Cerebellar nuclear complex (tissue), 1 donor: ENCODE results near the gene DYNLL1.
A peak's percentile ranks its signal among the peaks of the same experiment; 100 is the strongest.
"Not testable (repeated sequence)": the region's sequence is repeated elsewhere in the genome, so short reads cannot be mapped to it uniquely, and the experiment has no call there.

Experiments used
- DNase-seq, 2 experiments: peaks; one replicate each; lab custom pipeline; 2025; lab: John Stamatoyannopoulos, UW

The DYNLL1 gene

DNA sequence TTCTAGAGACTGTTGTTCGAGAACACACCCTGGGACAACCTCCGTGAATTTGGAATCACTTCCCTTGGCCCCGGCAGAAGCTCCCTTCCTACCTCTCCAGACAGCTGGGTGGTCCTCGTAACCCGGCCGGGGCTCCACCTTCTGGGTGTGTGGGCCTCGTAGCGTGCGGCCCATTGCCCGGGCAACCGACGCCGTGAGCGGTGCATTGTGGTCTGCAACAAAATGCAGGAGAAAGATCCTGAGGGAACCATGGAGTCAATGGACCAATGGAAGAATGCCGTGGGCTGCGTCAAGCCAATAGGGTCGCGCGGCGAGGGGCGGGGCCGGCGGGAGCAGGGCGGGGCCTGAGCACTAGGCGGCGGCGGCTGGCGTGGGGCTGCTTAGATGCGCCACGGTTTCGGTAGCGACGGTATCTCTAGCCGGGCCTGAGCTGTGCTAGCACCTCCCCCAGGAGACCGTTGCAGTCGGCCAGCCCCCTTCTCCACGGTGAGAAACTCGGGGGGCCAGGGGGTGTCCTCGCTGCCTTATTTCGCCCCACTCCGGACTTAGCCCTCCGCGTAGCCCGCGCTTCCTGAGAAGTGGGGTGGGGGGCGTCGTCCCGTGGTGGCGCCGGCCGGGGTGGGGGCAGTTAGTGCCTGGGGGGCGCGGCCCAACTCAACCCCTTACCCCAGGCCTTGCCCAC is at the start of gene DYNLL1:
DYNLL1 (plus strand) TSS at position 383 of the 682 bp plus-strand sequence. CDS start 309 bp downstream, outside the sequence.
- peak; percentile 50 to 88 for DNase-seq

DNA sequence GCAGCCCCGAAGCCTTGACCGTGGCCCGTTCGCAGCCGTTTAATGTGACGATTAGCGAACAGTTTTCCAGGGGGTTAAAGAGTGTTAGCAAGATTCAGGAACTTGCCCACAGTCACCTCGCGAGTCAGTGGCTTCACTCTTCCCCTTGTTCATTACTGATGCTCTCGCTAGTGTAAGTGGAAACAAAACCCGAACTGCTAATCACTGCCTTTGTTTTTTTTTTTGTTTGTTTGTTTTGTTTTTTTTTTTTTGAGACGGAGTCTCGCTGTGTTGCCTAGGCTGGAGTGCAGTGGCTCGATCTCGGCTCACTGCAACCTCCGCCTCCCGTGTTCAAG is 49.1 kb upstream of the DYNLL1 start:
- not testable (repeated sequence) for DNase-seq

DNA sequence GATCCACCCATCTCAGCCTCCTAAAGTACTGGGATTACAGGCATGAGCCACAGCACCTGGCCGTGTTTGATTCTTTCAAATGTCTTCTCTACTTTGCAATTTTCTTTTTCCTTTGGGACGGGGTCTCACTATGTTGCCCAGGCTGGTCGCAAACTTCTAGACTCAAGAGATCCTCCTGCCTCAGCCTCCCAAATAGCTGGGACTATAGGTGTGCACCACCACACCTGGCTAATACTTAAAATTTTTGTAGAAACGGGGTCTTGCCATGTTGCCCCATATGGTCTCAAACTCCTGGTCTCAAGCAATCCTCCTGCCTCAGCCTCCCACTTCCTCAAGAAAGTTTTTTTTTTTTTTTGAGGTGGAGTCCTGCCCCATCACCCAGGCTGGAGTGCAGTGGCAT is 47.9 kb upstream of the DYNLL1 start:
- no peak for DNase-seq

DNA sequence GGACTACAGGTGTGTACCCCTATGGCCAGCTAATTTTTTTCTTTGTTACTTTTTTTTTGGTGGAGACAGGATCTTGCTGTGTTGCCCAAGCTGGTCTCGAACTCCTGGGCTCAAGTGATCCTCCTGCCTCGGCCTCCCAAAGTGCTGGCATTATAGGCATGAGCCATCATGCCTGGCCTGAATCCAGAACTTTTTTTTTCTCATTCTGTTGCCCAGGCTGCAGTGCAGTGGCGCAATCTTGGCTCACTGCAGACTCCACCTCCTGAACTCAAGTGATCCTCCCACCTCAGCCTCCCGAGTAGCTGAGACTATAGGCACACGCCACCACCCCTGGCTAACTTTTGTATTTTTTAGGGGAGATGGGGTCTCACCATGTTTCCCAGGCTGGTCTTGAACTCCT is 43.4 kb upstream of the DYNLL1 start:
- DNase-seq: not testable (repeated sequence)

DNA sequence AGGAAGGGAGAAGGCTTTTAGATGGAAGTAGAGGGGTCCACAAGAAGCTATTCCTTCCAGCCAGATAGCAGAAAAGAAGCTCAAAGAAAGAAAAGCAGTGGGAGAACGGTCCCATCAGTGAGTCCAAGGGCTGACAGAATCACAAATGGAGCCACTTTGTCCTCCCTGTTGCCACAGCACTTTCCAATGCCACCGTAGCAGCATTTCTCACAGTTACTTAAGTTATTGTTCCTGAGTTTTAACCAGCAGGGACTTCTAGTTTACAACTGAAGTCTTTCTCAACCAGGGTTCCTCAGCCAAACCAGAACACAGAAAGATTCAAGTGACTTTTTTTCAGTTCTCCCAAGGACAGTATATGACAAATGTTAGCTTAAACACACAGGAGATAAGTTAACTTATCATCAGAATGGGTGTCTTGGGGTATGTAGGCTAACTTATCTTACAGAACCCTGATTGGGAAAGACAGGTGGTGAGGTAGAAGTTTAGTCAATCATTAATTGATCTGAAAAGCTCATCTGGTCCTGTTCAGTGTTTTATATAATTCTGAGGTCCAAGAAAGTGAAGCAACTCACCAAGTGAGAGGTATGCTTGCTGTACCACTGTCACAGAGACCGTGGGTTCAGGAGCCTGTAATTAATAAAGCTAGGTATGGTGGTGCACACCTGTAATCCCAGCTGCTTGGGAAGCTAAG is 42.7 kb upstream of the DYNLL1 start:
- no peak for DNase-seq

DNA sequence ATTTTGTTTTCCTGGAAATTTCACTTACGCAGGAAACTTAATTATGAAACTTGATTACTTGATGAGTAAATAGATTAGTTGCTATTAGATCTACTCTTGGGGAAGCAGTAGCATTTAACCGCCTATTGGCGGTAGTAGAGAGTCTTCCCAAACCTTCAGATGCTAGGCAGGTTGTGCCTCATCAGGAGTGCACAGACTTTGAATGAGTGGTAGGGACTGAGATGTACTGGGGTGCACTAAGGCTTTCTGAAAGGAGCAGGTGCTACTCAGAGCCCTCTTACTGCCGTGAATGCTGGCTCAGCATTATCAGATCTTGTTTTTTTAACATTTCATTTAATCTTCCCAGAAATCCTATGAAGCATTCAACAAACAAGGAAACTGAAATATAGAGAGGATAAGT is 41.9 kb upstream of the DYNLL1 start:
- DNase-seq: no peak

DNA sequence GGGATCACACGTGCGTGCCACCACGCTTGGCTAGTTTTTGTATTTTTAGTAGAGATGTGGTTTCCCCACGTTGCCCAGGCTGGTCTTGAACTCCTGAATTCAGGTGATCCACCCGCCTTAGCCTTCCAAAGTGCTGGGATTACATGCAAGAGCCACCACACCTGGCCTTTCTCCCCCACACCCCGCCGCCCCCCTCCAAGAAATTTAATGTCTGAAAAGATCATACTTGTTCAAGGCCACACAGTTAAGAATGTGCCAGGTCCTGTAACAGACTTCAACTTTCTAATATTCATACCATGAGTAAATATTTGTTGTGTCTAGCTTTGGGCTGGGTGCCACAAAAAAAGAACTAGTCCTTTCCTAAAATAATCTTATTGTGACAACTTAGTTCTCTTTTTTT is 40.6 kb upstream of the DYNLL1 start:
- no peak for DNase-seq

DNA sequence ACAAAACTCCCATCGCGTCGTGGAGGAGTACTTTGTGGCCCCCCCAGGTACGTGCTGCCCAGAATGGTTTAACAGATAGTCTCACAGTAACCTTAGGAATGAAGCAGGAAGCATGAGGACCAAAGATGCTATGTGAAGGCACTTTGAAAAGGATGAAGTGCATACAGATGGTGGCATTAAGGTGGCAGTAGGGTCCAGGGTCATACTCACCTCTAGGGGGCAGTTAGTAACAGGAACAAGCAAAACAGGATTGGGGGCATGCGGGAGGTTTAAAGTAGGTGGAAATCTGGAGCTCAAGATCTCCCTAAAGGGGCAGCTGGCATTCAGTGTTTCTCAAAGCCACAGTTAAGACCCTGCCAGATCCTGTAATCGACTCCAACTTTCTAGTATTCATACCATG is 38.8 kb upstream of the DYNLL1 start:
- no peak for DNase-seq

DNA sequence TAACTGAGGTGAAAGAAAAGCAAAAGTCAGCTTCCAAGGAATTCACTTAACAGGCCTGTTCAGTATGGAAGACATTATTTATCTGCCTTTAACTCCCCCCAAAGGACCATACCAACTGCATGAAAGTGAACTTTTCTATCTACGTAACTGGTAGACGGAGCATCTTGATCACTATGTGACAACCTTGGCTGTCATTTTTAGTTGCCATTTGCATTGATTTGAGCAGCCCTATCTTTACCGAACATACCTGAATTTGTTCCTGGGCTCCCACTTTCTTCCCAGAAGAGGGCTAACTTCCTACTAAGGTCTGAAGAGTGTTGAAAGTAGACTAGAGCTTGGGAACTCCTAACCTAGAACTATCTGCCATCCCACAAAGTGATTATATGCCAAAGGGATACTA is 35.8 kb upstream of the DYNLL1 start:
- no peak for DNase-seq

DNA sequence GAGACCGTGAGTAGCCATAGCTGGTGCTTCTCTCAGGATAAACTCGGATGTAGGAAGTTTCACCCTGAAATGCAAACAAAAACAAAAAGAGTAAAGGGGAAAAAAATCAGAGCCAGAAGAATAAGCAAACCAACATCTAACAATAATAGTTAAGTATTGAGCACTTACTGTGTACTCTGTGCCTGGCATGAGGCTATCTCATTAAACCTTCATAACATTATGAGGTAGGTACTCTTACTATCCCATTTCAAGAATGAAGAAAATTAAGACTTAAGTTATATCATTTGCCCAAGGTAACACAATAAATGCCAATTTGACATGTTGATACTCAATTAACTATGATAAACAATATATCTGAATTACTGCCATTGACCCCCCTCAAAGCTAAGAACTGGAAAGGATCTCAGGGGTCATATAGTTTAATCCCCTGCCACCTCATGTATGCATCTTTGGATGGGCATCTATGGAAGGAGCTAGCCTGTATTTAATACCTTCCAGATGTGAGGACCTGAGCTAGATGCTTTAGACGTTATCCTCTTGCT is 33.7 kb upstream of the DYNLL1 start:
- no peak for DNase-seq

DNA sequence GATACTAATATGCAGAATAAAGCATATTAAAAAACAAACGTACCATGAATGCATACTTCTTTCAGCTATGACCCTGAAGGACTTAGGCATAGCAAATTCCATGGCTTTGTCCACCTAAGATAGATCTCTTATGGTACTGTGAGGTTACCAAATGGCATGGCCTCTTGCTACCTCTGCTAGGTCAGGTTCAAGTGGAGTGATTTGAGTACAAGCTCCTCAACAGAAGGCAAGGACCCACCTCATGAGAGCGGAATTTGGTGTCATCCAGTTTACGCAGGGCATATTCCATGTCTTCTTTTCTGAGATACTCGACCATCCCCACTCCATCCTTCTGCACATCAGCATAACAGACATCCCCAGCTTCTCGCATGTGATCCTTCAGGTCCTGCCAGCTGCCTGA is 32.2 kb upstream of the DYNLL1 start:
- DNase-seq: no peak

DNA sequence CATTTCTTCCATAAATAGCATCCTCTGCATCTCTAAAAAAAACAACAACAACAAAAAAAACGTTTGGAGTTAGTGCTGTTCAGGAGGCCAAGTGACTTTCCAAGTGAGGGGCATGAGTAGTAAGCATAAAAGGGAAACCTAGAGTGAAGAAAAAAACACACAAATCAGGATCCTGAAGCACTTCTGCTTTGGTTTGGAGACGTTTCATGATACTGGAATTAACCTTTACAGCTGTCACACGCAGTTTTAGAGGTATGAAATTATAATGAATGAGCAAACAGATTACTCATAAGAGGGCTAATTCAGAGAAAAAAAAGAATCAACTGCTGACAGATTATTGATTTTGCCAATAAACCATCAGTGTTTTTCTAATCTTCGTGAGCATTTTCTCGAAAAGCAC is 30.2 kb upstream of the DYNLL1 start:
- no peak for DNase-seq

DNA sequence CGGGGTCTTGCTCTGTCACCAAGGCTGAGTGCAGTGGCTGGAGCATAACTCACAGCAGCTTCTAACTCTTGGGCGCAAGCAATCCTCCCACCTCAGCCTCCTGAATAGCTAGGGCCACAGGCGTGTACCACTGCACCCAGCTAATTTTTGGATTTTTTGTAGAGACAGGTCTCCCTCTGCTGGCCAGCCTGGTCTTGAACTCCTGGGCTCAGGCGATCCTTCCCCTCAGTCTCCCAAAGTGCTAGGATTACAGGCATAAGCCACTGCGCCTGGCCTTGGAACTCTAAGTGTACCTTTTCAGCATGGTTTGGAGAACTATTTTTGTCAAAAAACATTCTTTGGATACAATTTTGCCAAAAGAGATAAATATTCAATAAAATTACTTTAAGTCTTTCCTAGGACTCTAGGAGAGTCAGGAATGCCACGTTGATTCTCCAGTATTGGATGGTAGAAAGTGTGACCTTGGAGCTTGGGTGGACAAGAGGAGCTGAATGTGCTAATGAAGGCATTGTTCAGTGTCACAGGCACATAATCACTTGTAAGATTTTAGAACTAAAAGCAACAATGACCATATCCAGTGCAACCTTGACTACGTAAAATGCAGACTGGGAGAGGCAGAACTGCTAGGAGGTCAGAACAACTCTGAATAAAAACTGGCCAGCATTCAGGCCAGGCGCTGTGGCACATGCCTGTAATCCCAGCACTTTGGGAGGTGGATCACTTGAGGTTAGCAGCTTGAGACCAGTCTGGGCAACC is 29.2 kb upstream of the DYNLL1 start:
- DNase-seq: no peak

DNA sequence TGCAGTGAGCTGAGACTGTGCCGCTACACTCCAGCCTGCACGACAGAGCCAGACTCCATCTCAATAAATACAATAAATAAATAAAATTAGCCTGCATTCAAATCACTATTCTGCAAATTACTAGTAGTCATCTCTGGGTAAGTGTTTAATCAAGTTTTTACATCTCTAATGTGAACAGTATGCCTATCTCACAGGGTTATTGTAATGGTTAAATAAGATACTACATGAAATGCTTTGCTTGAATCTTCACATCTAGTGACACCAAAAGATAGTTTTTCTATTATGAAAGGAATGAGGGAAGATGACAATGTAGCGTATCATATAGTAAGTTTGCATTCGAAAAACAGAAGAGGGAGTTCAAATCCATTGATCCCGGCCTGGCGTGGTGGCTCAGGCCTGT is 28.5 kb upstream of the DYNLL1 start:
- no peak for DNase-seq

DNA sequence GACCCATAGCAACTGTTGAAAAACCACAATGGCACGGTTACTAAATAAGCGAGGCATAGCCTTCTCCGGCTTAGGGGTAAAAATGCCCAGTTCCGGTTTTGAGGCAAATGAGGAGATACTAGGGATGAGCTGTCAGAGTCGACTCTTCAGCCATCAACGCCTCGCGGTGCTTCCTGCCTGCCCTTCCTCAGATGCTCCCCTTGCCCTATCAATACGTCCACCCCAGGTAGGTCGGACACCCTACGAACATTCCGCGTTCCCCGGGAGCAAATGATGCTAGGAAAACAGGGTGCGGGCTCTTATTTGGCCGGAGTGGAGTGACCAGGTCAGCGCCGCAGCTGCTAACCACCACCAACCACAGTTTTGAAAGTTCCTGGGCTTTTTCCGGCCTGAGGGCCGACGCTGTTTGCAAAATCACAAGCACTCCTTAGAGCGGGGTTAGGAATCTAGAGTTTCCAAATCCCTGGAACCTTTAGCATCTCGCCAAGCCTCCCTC is 27.5 kb upstream of the DYNLL1 start:
- no peak for DNase-seq

DNA sequence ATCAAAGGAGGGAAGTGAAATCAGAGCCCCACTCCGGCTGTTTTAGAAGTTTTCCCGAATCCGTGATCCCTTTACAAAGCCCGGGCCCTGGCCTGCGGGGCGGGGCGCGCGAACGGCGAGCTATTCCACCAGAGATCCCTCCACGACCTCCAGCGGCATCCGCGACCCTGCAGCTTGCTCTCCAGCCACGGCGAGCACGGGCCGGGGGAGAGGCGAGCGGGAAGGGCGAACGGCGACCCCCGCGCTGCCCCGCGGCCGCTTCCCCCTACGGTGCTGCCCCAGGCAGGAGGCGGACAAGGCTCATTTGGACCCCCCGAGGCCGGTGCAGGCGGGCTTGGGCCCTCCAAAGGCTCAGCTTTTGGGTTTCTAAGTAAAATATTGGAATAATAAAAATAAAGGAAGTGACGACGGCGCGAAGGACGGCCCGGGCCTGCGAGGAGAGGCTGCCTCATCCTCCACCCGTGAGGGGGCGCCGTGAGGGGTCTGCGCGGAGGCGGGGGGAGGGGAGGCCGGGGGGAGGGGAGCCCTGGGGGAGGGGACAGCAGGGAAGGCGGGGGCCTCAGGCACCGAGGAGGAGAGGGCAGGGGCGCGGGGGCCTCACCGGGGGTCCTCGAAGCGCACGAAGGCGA is 27.0 kb upstream of the DYNLL1 start:
- DNase-seq: no peak

DNA sequence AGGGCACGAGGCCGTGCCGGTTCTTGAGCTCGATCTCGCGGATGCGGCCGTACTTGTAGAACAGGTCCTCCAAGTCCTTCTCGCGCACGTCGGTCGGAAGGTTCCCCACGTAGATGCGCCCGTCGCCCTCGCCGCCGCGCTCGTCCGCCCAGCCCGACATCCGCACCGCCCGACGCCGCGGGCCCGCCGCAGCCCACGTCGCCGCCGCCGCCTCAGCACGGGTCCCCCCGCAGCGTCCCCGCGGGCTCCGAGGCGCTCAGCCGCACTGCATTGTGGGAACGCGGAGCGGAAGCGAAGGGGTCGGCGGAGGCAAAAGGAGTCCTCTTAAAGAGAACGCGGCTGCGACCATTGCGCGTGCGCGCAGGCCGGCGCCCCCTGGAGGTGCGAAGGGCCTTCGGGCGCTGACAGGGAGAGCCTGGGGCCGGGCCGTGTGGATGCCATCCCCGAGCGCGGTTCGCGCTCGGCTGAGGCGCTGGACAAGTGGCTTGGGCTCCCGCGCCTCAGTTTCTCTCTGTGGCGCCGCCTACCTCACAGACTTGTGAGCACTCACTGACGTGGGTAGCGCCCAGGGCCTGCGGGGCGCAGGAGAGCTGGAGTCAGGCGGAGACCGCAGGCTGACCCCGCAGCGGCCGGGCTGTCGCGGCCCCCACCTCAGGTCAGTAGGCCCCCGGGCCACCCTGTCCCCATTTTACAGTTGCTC is 26.3 kb upstream of the DYNLL1 start, which contains the start of gene SRSF9:
SRSF9 (minus strand) TSS at position 299 of the 700 bp plus-strand sequence; CDS start at position 160, 139 bp downstream.
- DNase-seq: peak in 1 of 2 experiments; percentile 74

DNA sequence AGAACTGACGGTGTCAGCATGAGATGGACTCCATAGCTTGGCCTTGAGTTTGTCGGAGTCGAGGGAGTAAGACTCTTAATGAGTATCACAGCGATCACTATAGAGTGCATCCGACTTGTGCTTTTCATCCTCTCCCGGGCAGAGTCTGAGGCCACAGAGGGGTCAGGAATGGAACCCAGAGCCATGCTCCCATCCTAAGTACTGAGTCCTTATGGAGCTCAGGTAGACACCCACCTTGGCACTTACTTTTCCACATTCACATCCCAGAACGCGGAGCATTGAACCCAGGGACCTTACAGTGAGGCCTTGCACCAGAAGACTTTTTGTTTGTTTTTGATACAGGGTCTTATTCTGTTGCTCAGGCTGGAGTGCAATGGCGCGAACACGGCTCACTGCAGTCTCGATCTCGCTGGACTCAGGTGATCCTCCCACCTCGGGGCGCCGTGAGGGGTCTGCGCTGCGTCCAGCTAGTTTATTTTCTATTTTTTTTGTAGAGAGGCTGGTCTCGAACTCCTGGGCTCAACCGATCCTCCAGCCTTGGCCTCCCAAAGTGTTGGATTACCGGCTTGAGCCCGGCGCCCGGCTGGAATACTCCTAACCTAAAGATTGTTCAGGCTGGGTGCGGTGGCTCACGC is 25.6 kb upstream of the DYNLL1 start:
- no peak for DNase-seq

DNA sequence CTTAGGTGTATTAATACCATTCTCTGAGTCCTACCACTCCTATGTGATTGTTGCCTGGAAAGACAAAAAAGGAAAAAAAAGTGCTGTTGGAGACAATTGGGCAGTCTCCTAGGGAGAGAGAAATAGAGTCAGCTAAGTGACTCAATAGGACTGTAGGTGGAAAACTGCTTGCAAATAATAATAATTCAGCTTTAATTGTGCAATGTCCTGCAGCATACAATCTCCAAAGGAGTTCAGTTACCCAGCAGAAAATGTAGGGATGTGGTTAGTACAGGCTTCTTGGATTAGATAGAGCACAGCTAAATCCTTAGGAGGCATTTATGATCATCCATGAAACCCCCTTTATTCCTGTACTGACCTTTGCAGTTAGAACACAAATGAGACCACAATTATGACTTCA is 23.4 kb upstream of the DYNLL1 start:
- DNase-seq: no peak

DNA sequence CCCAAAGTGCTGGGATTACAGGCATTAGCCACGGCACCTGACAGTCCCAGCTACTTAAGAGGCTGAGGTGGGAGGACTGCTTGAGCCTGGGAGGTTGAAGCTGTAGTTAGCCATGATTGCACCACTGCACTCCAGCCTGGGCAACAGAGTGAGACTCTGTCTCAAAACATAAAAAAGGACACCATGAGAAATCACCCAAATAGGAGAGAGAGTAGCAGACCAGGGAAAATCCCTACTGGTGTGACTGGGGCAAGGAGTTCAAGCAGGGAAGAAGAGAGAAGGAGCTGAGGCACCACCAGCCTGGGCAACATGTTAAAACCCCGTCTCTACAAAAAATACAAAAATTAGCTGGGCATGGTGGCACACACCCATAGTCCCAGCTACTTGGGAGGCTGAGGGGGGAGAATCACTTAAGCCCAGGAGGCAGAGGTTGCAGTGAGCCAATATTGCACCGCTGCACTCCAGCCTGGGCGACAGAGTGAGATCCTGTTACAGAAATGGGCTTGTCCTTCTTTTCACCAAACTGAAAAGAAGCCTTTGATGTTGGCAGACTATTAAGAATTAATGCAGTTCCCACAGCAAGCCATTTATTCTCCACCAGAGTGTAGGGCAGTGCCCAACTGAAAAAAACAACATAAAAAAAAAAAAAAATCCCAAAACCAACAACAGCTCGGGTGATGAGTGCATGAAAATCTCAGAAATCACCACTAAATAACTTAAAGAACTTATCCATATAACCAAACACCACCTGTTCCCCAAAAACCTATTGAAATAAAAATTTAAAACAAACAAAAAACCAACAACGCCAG is 21.9 kb upstream of the DYNLL1 start:
- no peak for DNase-seq
